GM12878 (cell line): Measurements from ENCODE around the gene FOXP1. TPM values are rescaled to one million over a fixed set of nuclear protein-coding genes. Genes with fewer than 3 reads are reported as not detected.

Experiments used
- ATAC-seq: fragments of 200-7000 bp; cut with Tn5 transposase; 3 replicates; pipeline ENCODE4 v1.9.1; 2020; ENCODE audit warnings: mild to moderate bottlenecking, moderate library complexity
- BruUV-seq: library from RNA; stranded (reverse); fragments of 400-500 nt; replicated peaks from 2 replicates; lab custom pipeline; 2021; lab: Mats Ljungman, UMichigan
- CTCF ChIA-PET: fragments of 300-600 bp; sonication (Branson Sonifier 250); formaldehyde crosslinking; extraction: SDS; loops from one replicate; lab custom pipeline; 2021; ENCODE audit warnings: inconsistent platforms; lab: Yijun Ruan, JAX
- POLR2A ChIA-PET: fragments of 350-600 bp; formaldehyde crosslinking; extraction: SDS; loops from one replicate; lab custom pipeline; 2021; ENCODE audit warnings: inconsistent platforms; lab: Charles Lee
- RAD21 ChIA-PET: fragments of 300-600 bp; sonication (Branson Sonifier 250); formaldehyde crosslinking; loops from one replicate; lab custom pipeline; 2023; ENCODE audit warnings: antibody characterized with exemption; ENCODE audit not compliant: unreplicated experiment; lab: Charles Lee
- SMC1A ChIA-PET: fragments of 300-600 bp; sonication (Branson Sonifier 250); formaldehyde crosslinking; loops from one replicate; lab custom pipeline; 2023; ENCODE audit not compliant: unreplicated experiment, uncharacterized antibody; lab: Charles Lee
- DNase-seq: peaks from one replicate; pipeline ENCODE4 v3.0.0-alpha.2; 2011; ENCODE audit warnings: low read depth, low spot score
- FAIRE-seq: peaks from 3 replicates; lab custom pipeline; 2011; peaks lifted over from hg19 to GRCh38; lab: Jason Lieb, UNC
- H2AFZ ChIP-seq: 2 replicates; pipeline ENCODE4 v1.6.0; 2011; ENCODE audit warnings: low read depth, low read length, control low read depth; ENCODE audit not compliant: control insufficient read depth
- H3K27ac ChIP-seq: 2 replicates; pipeline ENCODE4 v1.5.1; 2011; ENCODE audit warnings: control low read depth; ENCODE audit not compliant: control insufficient read depth, insufficient read depth
- H3K27me3 ChIP-seq, 2 experiments: replicated peaks in 1 of 2; 2 replicates each; pipeline versions ENCODE4 v1.6.0 to v1.6.1; 2011; ENCODE audit warnings: low read length in 1 of 2; ENCODE audit not compliant: control insufficient read depth in 2 of 2, insufficient read depth in 2 of 2
- H3K36me3 ChIP-seq, 2 experiments: 2 replicates each; pipeline ENCODE4 v1.5.1; 2011; ENCODE audit warnings: low read length in 1 of 2; ENCODE audit not compliant: control insufficient read depth in 2 of 2, insufficient read depth in 2 of 2
- H3K4me1 ChIP-seq: 2 replicates; pipeline ENCODE4 v1.6.1; 2011; ENCODE audit warnings: mild to moderate bottlenecking, low read length, moderate library complexity, mixed read lengths; ENCODE audit not compliant: control insufficient read depth, insufficient read depth
- H3K4me2 ChIP-seq: 2 replicates; pipeline ENCODE4 v1.6.0; 2011; ENCODE audit warnings: control low read depth; ENCODE audit not compliant: control insufficient read depth, insufficient read depth
- H3K4me3 ChIP-seq: fragments of 200-600 bp; sonication (generic); 2 replicates; pipeline ENCODE4 v1.5.1; 2016
- H3K79me2 ChIP-seq: 2 replicates; pipeline ENCODE4 v1.6.0; 2011; ENCODE audit warnings: low read length; ENCODE audit not compliant: control insufficient read depth, insufficient read depth
- H3K9ac ChIP-seq: 2 replicates; pipeline ENCODE4 v1.8.0; 2011; ENCODE audit warnings: low read length, control low read depth, mixed read lengths; ENCODE audit not compliant: control insufficient read depth, insufficient read depth
- H3K9me3 ChIP-seq: replicated peaks from 3 replicates; pipeline ENCODE4 v1.5.1; 2011; ENCODE audit warnings: mild to moderate bottlenecking, low read length; ENCODE audit not compliant: control insufficient read depth, insufficient read depth
- H4K20me1 ChIP-seq: 2 replicates; pipeline ENCODE4 v1.6.0; 2011; ENCODE audit not compliant: control insufficient read depth, insufficient read depth
- CBFB ChIP-seq: IDR thresholded peaks from 2 replicates; pipeline ENCODE4 v1.6.1; 2016; ENCODE audit warnings: antibody characterized with exemption, low read depth
- CREB1 ChIP-seq: IDR thresholded peaks from 2 replicates; pipeline ENCODE4 v1.6.1; 2012; ENCODE audit warnings: low read depth, mild to moderate bottlenecking, inconsistent platforms
- CREM ChIP-seq: IDR thresholded peaks from 2 replicates; pipeline ENCODE4 v1.6.1; 2014; ENCODE audit warnings: antibody characterized with exemption, low read depth
- EZH2 ChIP-seq: IDR thresholded peaks from 2 replicates; pipeline ENCODE4 v1.6.1; 2012; ENCODE audit warnings: low read depth, mild to moderate bottlenecking, control low read depth, inconsistent platforms, low read length, borderline replicate concordance; ENCODE audit not compliant: control insufficient read depth
- HSF1 ChIP-seq: fragments of 150-350 bp; IDR thresholded peaks from 2 replicates; pipeline ENCODE4 v1.6.1; 2014; ENCODE audit warnings: mild to moderate bottlenecking, low read depth, low read length
- JUNB ChIP-seq: IDR thresholded peaks from 2 replicates; pipeline ENCODE4 v1.6.1; 2016; ENCODE audit warnings: antibody characterized with exemption, mild to moderate bottlenecking
- JUND ChIP-seq: IDR thresholded peaks from 2 replicates; pipeline ENCODE4 v1.6.1; 2012; ENCODE audit warnings: low read depth, mild to moderate bottlenecking, low read length, improper control_type of control experiment, moderate library complexity
- LARP7 ChIP-seq: fragments of 450-650 bp; IDR thresholded peaks from 2 replicates; pipeline ENCODE4 v1.6.1; 2017; ENCODE audit warnings: mild to moderate bottlenecking
- MLLT1 ChIP-seq: fragments of 450-650 bp; IDR thresholded peaks from 2 replicates; pipeline ENCODE4 v1.6.1; 2016; ENCODE audit warnings: mild to moderate bottlenecking
- MTA2 ChIP-seq: fragments of 450-650 bp; IDR thresholded peaks from 2 replicates; pipeline ENCODE4 v1.6.1; 2016; ENCODE audit warnings: low read depth, mild to moderate bottlenecking, moderate library complexity
- NBN ChIP-seq: fragments of 450-650 bp; IDR thresholded peaks from 2 replicates; pipeline ENCODE4 v1.6.1; 2016
- NR2C2 ChIP-seq: IDR thresholded peaks from 2 replicates; pipeline ENCODE4 v1.6.1; 2011; ENCODE audit warnings: borderline replicate concordance, low read depth; ENCODE audit not compliant: control insufficient read depth, insufficient read length
- USF1 ChIP-seq: IDR thresholded peaks from 2 replicates; pipeline ENCODE4 v1.6.1; 2011; ENCODE audit warnings: borderline replicate concordance, low read depth, mild to moderate bottlenecking, moderate library complexity, mixed read lengths, low read length; ENCODE audit not compliant: insufficient read depth; ENCODE audit errors: extremely low read length
- YBX1 ChIP-seq: fragments of 450-650 bp; IDR thresholded peaks from 2 replicates; pipeline ENCODE4 v1.6.1; 2016; ENCODE audit warnings: antibody characterized with exemption
- ZBED1 ChIP-seq: IDR thresholded peaks from 2 replicates; pipeline ENCODE4 v1.6.1; 2016; ENCODE audit warnings: borderline replicate concordance
- ZBTB4 ChIP-seq: fragments of 450-650 bp; formaldehyde crosslinking; IDR thresholded peaks from 2 replicates; pipeline ENCODE4 v1.4.0; 2022; ENCODE audit warnings: mild to moderate bottlenecking, moderate library complexity
- ZZZ3 ChIP-seq: IDR thresholded peaks from 2 replicates; pipeline ENCODE4 v1.6.1; 2011; ENCODE audit warnings: low read depth; ENCODE audit not compliant: control insufficient read depth, insufficient read length
- WGBS: methylation state at CpG from one replicate; pipeline ENCODE4 v1.1.6; 2016; ENCODE audit warnings: low lambda C conversion rate; ENCODE audit not compliant: insufficient replicate concordance, insufficient coverage; ENCODE audit errors: missing lambda C conversion rate; 5-methylcytosine and 5-hydroxymethylcytosine counted together
- in situ Hi-C: fragments of 300-500 bp; cut with MboI; formaldehyde crosslinking; loops from 9 replicates; pipeline ENCODE4 v1.14.3; 2018; ENCODE audit warnings: mixed read lengths
- intact Hi-C: fragments of 100-400 bp; cut with micrococcal nuclease; formaldehyde crosslinking; loops from one replicate; pipeline ENCODE4 v1.14.2; 2022; ENCODE audit not compliant: unreplicated experiment
- polyA plus RNA-seq, 11 experiments: library from polyadenylated mRNA; depleted of rRNA in 4 of 11; unstranded in 6 of 11; stranded (reverse) in 5 of 11; fragments of >200 nt; fragmentation: Nextera tagmentation in 4 of 11; fragmentation: Illumina TruSeq in 1 of 11; extraction: Ambion mirVana in 4 of 11; extraction: Trizol in 1 of 11; gene quantifications; 1 replicate in 1 of 11; 2 replicates in 10 of 11; pipeline versions ENCODE4 v1.2.1 to v1.2.3, GENCODE V29; 2011 to 2016; ENCODE audit warnings: inconsistent platforms in 2 of 11, missing spikeins in 2 of 11, low read depth in 1 of 11
- total RNA-seq, 4 experiments: library from RNA; depleted of rRNA in 3 of 4; stranded (reverse); fragments of >200 nt in 3 of 4; fragmentation: Illumina TruSeq in 1 of 4; extraction: Trizol in 1 of 4; gene quantifications; 2 replicates each; pipeline versions ENCODE4 v1.2.1 to v1.2.3, GENCODE V29; 2013 to 2021

FOXP1 gene
- total and polyA plus RNA-seq, 10 of the 15 experiments (the other 5 are each of a cell fraction or from before 2014, with no cell fraction given): 0.05 to 1.6 (median 0.20) TPM; not detected in 1

- FAIRE-seq (no peak), ATAC-seq (no peak), DNase-seq (no peak)
- no peaks in the 10 kb centered on the region for H4K20me1 ChIP-seq
- ChIA-PET SMC1A (no interaction called here), RAD21 (no interaction called here), POLR2A (no interaction called here), CTCF (no interaction called here)
- H3K4me3 ChIP-seq: no peak overlapping the region
- in situ Hi-C loops (no loop called here), intact Hi-C loops (no loop called here)
- BruUV-seq: no TSS peak
- TF ChIP-seq ZZZ3 (no peak), HSF1 (no peak), NR2C2 (no peak), CBFB (no peak), CREM (no peak), LARP7 (no peak), MLLT1 (no peak), YBX1 (no peak), ZBED1 (no peak), NBN (no peak), JUND (no peak), EZH2 (no peak), JUNB (no peak), USF1 (no peak), ZBTB4 (CRISPR knock-in tag) (no peak), CREB1 (no peak), MTA2 (no peak)
- H3K4me2 ChIP-seq: no peak overlapping the region
- H3K79me2 ChIP-seq: no peaks in the 10 kb centered on the region
- no peak overlapping the region for H3K9ac ChIP-seq
- H3K4me1 ChIP-seq: no peaks in the 10 kb centered on the region
- H3K9me3 ChIP-seq: no peaks in the 10 kb centered on the region
- no peak overlapping the region for H2AFZ ChIP-seq
- peaks cover 3 to 10% of the 10 kb centered on the region in 2 experiments; a peak in 3 of 4 replicates for H3K27me3 ChIP-seq
- no peak overlapping the region for H3K27ac ChIP-seq
- WGBS: 16% methylated on average over 21 of the region's 21 CpGs
- H3K36me3 ChIP-seq: no peaks in the 10 kb centered on the region
Observed at GRCh38 chr3:71305231-71306206, 278.0 kb downstream of the FOXP1 start.
